Adrenal gland (tissue), 5 donors: ENCODE data around the gene SEC14L6.

ENCODE experiments used
- POLR2A ChIP-seq, 2 donors: fragments of 450-650 bp; IDR thresholded peaks; one replicate each; pipeline ENCODE4 v1.6.1; 2017; ENCODE audit warnings: antibody characterized with exemption in 2 of 2, mild to moderate bottlenecking in 2 of 2, moderate library complexity in 1 of 2
- TF ChIP-seq, protein P1 (sequence below), 6 experiments: fragments of 450-650 bp in 4 of 6; fragments of 200-600 bp in 2 of 6; sonication (generic) in 1 of 6; IDR thresholded peaks; 1 replicate in 5 of 6; 2 replicates in 1 of 6; pipeline versions ENCODE4 v1.5.1 to v1.8.0; 2016 to 2021; ENCODE audit warnings: antibody characterized with exemption in 6 of 6, mild to moderate bottlenecking in 2 of 6, moderate library complexity in 1 of 6
- donor health status: DM: no; HTN: no; CAD: no.

DNA sequence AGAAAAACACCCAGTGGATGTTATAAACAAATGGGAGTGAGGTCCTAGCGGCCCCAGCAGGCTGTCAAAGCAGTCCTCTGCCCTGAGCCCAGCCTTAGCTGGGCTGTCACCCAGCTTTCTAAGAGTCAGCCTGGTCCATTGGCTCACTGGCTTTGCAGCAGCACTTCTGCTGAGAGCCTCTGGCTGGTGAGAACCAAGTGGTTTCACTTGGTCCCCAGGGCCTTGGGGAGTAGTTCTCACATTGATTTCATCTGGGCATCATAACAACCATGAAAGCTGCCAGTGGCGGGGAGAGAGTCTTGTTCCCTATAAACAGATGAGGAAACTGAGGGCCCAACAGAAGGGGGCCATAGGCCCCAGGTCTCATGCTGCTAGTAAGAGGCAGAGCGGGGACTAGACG is 11.4 kb downstream of the SEC14L6 start:
- TF ChIP-seq, protein P1, sequence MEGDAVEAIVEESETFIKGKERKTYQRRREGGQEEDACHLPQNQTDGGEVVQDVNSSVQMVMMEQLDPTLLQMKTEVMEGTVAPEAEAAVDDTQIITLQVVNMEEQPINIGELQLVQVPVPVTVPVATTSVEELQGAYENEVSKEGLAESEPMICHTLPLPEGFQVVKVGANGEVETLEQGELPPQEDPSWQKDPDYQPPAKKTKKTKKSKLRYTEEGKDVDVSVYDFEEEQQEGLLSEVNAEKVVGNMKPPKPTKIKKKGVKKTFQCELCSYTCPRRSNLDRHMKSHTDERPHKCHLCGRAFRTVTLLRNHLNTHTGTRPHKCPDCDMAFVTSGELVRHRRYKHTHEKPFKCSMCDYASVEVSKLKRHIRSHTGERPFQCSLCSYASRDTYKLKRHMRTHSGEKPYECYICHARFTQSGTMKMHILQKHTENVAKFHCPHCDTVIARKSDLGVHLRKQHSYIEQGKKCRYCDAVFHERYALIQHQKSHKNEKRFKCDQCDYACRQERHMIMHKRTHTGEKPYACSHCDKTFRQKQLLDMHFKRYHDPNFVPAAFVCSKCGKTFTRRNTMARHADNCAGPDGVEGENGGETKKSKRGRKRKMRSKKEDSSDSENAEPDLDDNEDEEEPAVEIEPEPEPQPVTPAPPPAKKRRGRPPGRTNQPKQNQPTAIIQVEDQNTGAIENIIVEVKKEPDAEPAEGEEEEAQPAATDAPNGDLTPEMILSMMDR (IDR thresholded peaks at IDR 0.05), result no peak
- no peak for TF ChIP-seq POLR2A (IDR thresholded peaks at IDR 0.05)
